GM21528 (cell line): Measurements from ENCODE around the gene PSRC1.
"Not testable (repeated sequence)": the region's sequence is repeated elsewhere in the genome, so short reads cannot be mapped to it uniquely, and the experiment has no call there.

Source experiments
- ATAC-seq: cut with Tn5 transposase; IDR thresholded peaks from one replicate; pipeline ENCODE4 v1.9.1; 2021; ENCODE audit warnings: mild to moderate bottlenecking, moderate library complexity; ENCODE audit not compliant: unreplicated experiment, low FRiP score

PSRC1 gene

DNA sequence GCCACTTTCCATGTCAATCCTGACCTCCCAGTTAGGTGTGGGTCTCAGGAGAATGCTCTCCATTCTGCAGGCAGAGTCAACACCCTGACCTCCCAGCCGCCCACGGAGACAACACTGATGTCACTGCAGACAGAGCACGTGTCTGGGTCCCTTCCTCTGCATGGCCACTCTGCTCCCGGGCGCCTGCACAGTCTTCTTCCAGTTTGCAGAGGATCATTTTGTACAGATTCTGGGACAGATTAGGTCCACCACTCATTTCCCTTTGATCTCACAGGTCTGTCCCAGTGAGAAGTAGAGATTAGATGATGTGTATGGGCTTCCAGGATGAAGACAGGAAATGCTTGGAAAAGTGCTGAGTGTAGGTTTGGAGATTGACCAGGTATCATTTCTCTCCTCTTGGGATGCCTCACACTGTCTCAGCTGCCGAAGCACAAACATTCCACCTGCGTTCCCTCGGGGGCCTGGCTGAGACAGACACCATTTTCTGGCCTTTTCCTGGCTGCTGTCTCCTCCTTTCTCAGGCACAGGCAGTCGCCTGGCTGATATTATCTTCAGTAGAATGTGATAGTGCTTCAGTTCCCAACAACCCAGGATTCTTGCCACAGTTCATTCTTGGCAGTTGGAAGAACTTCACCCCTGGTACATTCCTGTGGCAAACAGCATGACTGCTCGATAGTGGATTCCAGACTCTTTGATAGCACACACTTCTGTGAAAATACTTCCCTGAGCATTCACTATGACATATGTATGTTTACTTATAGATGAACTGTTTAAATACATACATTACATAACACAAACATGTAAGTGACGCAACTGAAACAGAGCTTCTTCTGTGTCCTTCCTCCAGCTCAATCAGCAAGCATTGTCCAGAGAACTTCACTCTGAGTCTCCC lies 16.0 kb upstream of the PSRC1 start:
- ATAC-seq = no peak

DNA sequence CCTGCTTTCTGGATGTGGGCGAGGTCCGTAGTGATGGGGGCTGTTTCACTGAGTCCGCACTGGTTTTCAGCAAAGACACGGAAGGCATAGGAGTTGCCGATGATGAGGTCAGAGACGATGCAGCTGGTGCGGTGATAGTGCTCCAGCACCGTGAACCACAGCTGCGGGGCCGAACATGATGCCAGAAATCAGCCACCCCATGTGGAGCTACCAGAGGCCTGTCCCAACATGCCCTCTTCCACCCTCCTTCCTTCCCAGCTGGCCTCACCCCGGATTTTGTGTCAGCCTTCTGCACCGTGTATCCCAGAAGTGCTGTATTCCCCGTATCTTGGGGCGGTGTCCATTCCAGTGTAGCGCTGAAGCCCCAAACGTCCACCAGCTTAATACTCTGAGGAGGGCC lies 13.8 kb upstream of the PSRC1 start:
- no peak for ATAC-seq

DNA sequence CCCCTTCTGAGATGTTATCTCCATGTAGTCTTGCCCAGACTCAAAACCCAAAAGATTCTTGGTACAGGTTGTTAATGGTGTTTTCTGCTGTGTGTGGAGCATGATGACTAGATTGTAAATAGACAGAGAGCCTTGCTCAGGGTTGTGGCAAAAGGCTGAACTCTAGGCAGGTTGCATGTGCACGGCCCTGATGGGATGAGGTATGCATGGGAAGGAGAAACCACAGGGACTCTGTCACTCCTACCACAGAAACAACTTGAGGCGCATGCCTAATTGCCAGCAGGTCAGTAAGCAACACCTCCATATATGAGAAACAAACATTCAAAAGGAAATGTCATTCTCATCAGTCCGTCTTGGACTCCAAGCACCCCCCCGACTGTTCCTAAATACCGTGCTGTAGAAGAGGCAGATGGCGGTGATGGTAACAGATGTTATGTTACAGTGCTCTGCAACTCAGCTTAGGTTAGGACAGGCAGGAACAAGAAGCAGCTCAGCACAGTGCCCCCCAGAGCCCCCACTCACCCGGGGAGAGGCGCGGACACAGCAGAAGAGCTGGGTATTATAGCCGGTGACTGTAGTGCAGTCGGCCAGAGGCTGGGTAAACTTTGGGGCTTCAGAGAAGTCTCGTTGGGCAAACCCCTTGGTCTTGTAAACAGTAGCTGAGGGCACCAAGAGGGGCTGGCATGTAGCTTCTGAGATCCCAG lies 12.9 kb upstream of the PSRC1 start:
- ATAC-seq = no peak

DNA sequence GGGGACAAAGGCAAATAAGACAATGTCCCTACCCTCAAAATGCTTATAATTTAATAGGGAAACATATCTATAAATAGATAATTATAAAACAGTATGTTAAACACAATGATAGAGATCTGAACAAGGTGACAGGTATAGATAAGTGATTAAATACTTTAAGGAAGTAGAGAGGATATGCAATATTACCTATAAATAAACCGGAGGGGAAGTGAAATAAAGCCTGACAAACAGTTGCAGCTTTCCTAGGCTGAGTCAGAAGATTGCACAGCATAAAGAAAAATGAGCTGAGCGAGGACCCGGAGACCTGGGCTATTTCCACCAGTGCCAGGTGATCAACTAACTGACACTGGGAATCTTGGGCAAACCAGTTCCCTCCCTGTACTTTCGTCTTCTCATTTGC lies 11.5 kb upstream of the PSRC1 start:
- ATAC-seq = no peak

DNA sequence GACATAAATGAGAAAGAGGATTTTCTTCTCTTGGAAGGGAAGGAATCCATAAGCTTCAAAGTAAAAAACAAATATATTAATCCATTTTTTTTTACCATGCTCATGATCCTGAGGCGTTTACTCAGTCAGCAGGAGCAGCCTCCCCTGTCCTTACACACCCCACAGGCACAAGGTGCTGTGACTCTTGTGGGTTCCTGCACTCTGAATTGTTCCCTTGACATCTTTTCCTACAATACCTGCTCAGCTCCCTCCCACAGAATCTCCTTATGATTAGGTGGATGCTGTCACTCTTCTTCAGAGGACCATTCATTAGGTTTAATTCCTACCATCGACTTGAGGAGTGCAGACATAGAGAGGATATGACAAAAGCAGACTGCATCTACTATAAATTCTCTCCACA lies 10.1 kb upstream of the PSRC1 start:
- no peak for ATAC-seq

DNA sequence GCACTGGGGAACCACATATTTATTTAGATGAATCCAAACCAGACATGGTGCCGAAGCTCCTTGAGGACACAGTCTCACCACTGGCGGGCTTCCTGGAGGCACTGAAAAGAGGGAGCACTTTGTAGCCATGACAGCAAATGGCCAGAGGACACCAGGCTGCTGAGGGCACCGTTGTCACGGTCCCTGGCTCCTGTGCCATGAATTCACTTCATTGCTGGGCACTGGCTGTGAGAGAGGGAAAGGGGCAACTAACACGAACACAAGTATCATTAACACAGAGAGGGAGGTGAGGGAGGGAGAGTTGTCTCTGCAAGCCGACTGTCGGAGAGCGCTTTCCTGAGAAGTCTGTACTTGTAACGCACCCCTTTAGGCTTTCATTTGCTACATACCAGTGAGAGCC lies 9.4 kb upstream of the PSRC1 start:
- no peak for ATAC-seq

DNA sequence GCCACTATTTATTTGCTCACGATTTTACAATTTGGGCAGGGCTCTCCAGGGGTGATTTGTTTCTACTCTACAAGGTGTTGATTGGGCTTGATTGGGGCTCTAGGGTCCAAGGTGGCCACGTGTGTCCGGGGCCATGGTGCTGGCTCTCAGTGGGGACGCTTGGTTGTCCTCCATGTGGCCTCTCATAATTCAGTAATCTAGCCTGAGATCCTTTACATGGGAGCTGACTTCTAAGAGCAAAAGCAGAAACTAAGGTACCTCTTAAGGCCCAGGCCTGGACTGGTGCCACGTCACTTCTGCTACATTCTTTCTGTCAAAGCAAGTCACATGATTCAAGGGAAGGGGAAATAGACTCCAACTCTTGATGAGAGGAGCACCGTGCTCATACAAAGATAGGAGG lies 8.1 kb upstream of the PSRC1 start:
- ATAC-seq = no peak

DNA sequence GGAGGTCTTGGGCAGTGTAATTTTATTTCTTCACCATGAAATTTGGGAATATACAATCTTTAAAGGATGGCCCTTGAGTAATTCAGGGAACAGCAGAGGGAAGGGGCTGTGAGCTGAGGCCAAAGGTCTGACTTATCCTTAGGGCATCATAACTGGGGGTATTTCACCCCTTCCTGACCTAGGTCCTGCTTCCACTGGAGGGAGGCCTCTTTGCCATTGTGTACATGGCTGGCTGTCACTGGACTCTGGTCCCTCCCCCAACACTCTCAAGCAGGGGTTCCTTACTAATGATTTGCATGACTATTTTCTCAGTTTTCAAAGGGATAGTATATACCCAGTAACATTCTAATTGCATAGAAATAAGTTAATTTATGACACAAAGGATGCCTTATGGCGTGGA lies 7.2 kb upstream of the PSRC1 start:
- no peak for ATAC-seq

DNA sequence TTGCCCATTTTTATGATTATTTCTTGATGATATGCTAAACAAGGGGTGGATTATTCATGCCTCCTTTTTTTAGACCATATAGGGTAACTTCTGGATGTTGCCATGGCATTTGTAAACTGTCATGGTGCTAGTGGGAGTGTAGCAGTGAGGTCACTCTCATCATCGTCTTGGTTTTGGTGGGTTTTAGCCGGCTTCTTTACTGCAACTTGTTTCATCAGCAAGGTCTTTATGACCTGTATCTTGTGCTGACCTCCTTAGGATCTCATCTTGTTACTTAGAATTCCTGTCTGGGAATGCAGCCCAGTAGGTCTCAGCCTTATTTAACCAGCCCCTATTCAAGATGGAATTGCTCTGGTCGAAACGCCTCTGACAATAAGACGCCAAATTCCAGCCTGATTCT lies 3.8 kb upstream of the PSRC1 start:
- not testable (repeated sequence) for ATAC-seq

DNA sequence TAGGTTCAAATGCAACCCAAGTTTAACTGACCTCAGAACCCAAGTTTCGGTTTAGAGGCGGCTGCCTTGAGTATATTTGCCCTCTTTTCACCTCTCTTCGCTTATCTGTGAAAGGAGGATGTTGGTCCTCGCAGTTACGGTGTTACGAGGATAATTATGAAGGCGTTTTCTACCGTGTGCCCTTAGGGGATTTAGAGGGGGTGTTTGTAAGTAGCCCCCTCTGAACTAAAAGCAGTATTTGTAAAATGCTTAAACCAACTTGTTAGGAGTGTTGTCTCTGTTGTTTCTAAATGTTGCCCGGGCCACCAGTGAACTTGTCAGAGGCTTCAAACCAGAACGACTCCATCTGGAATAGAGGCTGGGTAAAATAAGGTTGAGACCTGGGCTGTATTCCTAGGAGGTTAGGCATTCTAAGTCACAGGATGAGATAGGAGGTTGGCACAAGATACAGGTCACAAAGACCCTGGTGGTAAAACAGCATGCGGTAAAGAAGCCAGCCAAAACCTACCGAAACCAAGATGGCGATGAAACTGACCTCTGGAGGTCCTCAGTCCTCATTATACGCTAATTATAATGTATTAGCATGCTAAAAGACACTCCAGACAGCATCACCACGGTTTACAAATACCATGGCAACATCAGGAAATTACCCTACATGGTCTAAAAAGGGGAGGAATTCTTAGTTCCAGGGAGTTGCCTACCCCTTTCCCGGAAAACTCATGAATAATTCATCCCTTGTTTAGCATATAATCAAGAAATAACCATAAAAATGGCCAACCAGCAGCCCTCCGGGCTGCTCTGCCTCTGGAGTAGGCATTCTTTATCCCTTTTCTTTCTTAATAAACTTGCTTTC lies 1.0 kb upstream of the PSRC1 start:
- ATAC-seq = no peak

DNA sequence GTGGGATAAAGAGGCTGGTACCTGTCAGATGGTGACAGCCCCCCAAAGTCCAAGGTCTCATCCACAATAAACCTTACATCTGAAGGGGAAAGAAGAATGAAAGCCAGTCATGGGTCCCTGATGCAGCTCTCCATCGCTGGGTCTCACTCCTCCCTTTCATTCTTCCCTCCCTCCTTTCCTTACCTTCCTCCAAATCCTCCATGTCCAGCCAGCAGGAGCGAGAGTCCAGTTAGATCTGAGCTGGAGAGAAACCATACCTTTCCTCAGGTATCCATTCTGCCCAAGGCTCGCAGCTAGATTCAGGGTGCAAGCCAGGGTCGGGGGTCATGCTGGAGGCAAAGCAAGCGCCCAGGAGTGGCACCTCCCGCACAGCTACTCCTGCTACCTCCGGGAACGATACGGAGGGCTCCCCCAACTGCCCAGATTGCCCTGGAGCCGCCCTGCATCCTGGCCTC lies 421 bp downstream of the PSRC1 start:
- no peak for ATAC-seq

DNA sequence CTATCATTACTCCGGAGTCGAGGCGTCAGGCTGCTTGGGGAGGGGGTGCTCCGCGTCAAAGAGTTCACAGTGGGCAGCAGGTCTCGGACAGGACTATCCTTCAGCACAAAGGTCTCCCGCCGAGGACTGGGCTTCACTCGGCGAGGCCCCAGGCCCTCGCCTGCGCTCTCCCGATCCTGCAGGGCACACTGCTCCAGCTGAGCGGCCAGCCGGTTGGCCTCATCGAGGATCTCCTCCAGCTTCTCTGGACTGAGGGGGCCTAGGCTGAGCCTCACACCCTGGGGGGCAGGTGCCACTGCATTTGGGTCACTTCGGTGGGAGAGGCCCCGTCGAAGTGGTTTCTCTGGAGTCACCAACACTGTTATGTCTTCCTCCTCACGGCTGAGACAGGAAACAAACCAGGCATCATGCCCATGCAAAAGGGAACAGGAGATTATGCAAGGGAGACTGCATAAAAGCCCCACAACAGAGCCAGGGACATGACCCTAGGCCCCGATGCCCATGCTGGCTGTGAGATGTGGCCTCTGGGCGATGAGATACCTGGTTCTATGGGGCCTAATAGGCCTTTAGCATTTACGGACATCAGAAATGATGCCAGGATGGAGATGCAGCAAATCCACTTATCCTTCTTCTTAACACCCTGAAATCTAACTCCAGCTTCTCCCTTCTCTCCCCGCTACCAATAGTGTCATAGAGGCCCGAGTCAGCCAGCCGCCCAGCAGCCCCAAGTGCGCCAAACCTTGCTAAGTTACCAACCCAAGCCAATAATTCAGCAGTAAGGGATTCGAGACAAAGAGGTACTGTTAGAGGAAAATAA lies 1.1 kb downstream of the PSRC1 start:
- ATAC-seq = no peak

DNA sequence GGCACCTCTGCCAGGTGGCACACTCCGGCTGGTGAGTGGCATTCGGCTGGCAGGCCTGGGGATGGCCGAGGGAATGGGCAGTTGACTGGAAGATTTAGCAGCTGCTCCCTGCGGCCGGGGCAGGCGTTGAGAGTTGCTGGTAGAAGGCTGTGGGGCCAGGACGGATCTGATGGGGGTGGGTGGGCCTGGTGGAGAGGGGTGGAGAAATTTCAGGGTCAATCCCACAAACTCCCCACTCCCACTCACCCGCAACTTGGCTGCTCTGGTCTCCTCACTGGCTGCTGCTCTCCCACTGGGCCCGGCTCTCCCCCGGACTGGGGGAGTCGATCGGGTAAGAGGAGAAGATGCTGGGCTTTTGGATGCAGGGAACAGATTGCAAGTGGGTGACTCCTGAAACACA lies 2.1 kb downstream of the PSRC1 start:
- ATAC-seq = no peak

DNA sequence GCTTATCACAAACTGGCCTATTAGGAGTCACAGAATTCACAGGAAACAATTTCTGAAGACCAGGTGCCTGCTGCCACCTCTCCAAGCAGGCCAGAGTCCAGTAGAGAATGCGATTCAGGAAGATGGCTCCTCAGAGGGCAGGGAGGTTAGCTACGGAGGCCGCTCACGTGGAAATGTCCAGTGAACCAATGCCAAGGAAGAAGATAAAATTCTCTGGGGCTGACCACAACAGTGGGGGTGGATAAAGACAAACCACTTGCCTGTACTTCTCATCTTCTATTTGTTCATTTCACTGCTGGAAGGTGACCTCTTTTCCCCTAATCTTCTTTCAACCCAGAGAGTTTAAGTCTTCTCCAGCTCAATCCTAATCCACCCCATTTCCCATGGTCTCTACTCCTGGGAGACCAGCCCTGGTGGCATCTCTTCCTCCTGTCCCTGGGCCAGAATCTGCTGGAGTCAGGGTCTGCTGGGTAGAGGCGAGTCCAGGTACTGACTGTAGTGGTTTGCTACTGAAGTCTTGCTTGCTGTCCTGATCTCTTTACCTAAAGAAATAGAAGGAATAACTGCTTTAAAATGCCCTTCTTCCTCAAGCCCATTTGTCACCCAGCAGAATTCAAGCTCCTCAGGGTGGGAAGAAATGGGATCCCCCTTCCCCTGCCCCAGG lies 3.2 kb downstream of the PSRC1 start:
- no peak for ATAC-seq

DNA sequence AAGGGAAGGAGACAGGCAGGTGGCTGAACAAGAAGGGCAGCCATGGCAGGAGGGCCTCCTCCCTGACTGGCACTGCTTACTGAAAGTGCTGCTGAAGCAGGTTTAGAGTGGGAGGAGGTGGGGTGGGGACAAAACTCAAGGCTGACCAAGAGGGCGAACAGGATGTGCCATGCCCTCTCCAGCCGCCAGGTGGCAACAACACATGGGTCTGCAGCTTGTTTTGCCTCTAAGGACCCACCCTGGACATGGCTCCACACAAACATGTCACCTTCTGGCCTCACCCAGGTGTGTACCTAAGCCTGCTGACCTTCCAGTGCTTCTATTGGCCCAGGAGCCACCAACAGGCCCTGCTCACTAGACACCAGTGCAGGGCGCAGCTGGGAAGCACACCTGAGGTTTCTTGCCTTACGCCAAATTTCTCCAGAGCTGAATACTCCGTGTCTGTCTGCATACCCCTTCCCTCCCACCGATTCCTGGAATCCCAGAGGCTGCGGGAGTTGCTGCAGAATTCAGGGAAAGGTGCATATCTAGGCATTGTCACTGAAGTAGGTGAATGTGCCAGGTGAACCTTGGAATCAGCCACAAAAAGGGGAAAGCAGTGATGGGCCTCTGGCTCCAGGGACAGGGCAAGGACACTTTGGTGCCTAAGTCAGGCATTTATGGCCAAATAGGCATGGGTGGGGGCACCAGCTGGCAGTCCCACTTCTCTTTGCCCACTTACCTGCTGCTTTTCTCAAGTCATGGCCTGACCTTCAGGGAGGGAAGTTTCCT lies 5.3 kb downstream of the PSRC1 start:
- ATAC-seq = peak; percentile 68

DNA sequence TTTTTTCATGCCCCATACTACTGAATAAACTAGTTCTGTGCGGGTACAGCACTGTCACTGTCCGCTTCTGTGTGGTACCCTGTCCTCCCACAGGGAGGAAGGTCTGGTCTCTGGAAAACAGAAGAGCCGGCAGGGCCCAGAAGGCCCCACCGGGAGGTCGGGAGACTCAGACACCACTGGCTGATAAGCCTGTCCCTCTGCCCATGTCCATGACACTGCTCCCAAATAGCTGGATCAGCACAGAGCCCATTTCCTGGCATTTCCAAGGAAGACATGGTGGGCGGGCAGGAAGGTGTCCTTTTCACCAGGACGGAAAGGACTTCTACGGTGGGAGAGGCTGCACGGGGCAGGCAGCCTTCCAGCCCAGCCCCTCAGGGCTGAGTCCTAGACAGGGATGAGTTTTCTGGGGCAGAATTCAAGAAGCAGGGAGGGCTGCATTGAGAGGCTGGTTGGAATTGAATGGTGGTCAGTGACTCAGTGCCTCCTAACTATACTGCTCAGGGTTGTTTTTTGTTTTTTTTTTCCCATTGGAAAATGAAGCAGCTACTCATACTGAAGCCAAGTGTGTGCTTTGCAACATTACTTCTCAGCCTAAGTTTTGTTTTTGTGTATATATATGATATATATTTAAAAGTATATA lies 7.1 kb downstream of the PSRC1 start:
- no peak for ATAC-seq

DNA sequence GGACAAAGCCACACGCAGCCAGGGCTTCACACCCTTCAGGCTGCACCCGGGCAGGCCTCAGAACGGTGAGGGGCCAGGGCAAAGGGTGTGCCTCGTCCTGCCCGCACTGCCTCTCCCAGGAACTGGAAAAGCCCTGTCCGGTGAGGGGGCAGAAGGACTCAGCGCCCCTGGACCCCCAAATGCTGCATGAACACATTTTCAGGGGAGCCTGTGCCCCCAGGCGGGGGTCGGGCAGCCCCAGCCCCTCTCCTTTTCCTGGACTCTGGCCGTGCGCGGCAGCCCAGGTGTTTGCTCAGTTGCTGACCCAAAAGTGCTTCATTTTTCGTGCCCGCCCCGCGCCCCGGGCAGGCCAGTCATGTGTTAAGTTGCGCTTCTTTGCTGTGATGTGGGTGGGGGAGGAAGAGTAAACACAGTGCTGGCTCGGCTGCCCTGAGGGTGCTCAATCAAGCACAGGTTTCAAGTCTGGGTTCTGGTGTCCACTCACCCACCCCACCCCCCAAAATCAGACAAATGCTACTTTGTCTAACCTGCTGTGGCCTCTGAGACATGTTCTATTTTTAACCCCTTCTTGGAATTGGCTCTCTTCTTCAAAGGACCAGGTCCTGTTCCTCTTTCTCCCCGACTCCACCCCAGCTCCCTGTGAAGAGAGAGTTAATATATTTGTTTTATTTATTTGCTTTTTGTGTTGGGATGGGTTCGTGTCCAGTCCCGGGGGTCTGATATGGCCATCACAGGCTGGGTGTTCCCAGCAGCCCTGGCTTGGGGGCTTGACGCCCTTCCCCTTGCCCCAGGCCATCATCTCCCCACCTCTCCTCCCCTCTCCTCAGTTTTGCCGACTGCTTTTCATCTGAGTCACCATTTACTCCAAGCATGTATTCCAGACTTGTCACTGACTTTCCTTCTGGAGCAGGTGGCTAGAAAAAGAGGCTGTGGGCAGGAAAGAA lies 8.1 kb downstream of the PSRC1 start:
- ATAC-seq = no peak
